Type B pancreatic cell (in vitro differentiated cells): ENCODE data around the gene GNRH2. TPM values are rescaled to one million over a fixed set of nuclear protein-coding genes. Genes with fewer than 3 reads are reported as not detected.

ENCODE experiments used
- DNase-seq: peaks from one replicate; pipeline ENCODE4 v3.0.0; 2021; ENCODE audit warnings: mixed read lengths; ENCODE audit not compliant: unreplicated experiment; ENCODE audit errors: extremely low spot score
- H3K27ac Mint-ChIP-seq: 2 replicates; pipeline ENCODE4 v1.8.0; 2021; ENCODE audit warnings: mild to moderate bottlenecking, mixed read lengths
- H3K27me3 Mint-ChIP-seq: 2 replicates; pipeline ENCODE4 v1.8.0; 2021; ENCODE audit warnings: mixed read lengths
- H3K36me3 Mint-ChIP-seq: 2 replicates; pipeline ENCODE4 v1.8.0; 2021; ENCODE audit warnings: mixed read lengths
- H3K4me1 Mint-ChIP-seq: one replicate; pipeline ENCODE4 v1.8.0; 2021; ENCODE audit warnings: mixed read lengths; ENCODE audit not compliant: unreplicated experiment
- H3K4me3 Mint-ChIP-seq: 2 replicates; pipeline ENCODE4 v1.8.0; 2021; ENCODE audit warnings: mild to moderate bottlenecking, mixed read lengths
- H3K9me3 Mint-ChIP-seq: 2 replicates; pipeline ENCODE4 v1.8.0; 2021; ENCODE audit warnings: mixed read lengths
- total RNA-seq: library from RNA; stranded (reverse); gene quantifications from 2 replicates; pipeline ENCODE4 v1.2.1, GENCODE V29; 2021; ENCODE audit warnings: low replicate concordance
- TF ChIP-seq, protein P1 (sequence below): fragments of 200-600 bp; sonication (generic); conservative IDR thresholded peaks from 2 replicates; pipeline ENCODE4 v1.5.0; 2021; ENCODE audit warnings: antibody characterized with exemption, mild to moderate bottlenecking

The GNRH2 gene
- total RNA-seq, 1 donor from 2014 or later: 0.99 TPM

DNA sequence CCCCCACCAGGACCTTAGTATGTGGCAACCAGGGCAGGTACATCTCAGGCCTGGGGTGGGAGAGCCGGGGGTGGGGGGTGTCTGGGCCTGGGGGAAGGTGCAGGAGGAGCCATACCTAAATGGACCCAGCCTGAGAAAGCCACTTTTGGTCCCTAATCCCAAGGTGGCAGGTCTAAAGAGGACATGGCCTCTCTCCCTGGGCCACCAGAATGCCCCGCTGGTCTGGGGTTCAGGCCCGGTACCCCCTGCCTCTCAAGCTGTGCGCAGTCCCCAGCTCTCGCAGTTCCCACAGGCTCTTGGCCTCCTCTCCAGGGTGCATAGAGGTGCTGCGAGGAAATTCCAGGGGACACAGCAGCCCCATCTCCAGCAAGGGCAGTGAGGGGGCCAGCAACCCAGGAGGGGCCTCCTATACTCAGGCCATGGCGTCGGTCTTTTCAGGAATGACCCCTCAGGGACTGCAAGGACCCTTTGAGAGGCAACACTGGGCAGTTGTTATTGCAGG, 42.2 kb downstream of the GNRH2 start:
- TF ChIP-seq, protein P1, sequence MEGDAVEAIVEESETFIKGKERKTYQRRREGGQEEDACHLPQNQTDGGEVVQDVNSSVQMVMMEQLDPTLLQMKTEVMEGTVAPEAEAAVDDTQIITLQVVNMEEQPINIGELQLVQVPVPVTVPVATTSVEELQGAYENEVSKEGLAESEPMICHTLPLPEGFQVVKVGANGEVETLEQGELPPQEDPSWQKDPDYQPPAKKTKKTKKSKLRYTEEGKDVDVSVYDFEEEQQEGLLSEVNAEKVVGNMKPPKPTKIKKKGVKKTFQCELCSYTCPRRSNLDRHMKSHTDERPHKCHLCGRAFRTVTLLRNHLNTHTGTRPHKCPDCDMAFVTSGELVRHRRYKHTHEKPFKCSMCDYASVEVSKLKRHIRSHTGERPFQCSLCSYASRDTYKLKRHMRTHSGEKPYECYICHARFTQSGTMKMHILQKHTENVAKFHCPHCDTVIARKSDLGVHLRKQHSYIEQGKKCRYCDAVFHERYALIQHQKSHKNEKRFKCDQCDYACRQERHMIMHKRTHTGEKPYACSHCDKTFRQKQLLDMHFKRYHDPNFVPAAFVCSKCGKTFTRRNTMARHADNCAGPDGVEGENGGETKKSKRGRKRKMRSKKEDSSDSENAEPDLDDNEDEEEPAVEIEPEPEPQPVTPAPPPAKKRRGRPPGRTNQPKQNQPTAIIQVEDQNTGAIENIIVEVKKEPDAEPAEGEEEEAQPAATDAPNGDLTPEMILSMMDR: no peak
- Mint-ChIP-seq H3K4me3 (no peak overlapping the region), H3K27ac (no peak overlapping the region), H3K9me3 (no peaks in the 10 kb centered on the region), H3K27me3 (peaks cover 61% of the 10 kb centered on the region), H3K4me1 (no peaks in the 10 kb centered on the region), H3K36me3 (no peaks in the 10 kb centered on the region)
- no peak for DNase-seq

DNA sequence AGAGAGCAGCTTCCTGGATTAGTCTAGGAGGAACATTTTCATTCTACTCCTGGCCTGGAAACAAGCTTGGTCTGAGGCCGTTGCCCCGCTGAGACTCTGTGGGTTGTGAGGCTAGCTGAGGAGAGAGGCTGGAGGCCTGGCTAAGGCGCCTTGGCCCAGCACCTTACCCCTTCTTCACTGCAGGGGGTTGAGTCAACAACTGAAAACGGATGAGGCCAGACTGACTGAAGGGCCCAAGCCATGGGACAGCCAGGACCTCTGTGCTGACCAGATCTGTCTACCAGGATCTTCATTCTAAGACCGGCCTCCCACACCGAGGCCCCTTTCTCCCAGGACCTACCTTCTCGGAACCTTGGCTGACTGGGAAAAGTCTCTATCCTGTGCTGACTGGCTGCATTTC, 44.6 kb downstream of the GNRH2 start:
- no peak overlapping the region for H3K4me3 Mint-ChIP-seq
- DNase-seq: no peak
- no peaks in the 10 kb centered on the region for H3K36me3 Mint-ChIP-seq
- H3K27ac Mint-ChIP-seq: no peak overlapping the region
- TF ChIP-seq, protein P1: no peak
- H3K9me3 Mint-ChIP-seq: no peaks in the 10 kb centered on the region
- H3K27me3 Mint-ChIP-seq: peaks cover 62% of the 10 kb centered on the region
- H3K4me1 Mint-ChIP-seq: peaks cover 4% of the 10 kb centered on the region

DNA sequence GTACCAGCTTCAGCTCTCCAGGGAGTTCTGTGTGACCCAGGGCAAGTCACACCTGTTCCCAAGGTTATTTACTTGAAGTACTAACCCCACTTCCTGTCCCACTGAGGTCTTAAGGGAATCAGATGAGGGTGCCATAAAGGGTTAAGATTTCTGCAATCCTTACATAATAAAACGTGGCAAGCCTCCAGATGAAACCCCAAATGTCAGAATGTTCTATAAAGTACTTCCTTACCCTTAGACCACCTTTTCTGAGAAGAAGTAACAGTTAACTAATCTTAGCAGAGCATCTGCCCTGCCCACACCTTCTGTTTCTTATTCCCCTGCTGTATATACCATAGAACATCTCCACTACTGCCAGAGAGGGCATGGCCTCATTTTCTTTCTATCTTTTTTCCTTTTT, 47.1 kb downstream of the GNRH2 start:
- TF ChIP-seq, protein P1: no peak
- Mint-ChIP-seq H3K27ac (no peak overlapping the region), H3K9me3 (no peaks in the 10 kb centered on the region), H3K36me3 (no peaks in the 10 kb centered on the region), H3K4me3 (no peak overlapping the region), H3K27me3 (peaks cover 45% of the 10 kb centered on the region), H3K4me1 (peaks cover 4% of the 10 kb centered on the region)
- DNase-seq: no peak

DNA sequence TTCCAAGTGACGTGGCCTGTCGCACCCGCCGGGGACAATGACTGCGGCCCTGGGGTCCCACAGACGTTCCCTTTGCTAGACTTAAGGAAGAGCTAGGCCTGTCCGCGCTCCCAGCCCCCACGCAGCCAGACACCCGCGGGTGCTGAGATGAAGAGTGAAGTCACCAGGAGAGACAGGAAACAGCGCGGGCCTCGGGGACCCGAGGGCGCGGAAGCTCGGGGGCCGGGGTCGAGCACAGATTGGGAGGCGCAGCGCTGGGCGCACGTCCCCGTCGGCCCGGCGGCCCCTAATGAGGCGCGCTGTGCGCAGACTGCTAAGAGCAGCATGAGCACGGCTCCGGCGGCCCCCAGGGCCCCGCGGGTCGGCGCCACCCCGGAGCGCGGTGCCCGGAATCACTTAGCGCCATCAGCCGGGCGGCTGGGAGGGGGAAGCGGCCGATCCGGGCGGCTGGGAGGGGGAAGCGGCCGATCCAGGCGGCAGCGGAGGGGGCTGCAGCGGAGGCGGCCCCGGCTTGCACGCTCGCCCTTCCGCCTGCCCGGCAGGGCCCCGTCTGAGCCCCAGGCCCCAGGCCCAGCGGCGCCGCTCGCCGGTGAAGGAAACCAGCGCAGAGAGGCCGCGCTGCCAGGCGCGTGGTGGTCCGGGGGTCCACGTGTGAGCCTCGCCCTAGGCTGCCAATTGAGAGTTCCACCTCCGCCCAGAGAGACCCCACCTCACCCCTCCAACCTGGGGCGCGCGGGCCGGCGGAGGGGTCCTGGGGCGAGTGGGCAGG, 49.4 kb downstream of the GNRH2 start:
- H3K27ac Mint-ChIP-seq: peak overlapping the region; percentile 20
- DNase-seq: no peak
- peaks cover 50% of the 10 kb centered on the region for H3K27me3 Mint-ChIP-seq
- H3K36me3 Mint-ChIP-seq: no peaks in the 10 kb centered on the region
- peak overlapping the region; percentile 87 for H3K4me3 Mint-ChIP-seq
- H3K4me1 Mint-ChIP-seq: peaks cover 4% of the 10 kb centered on the region
- TF ChIP-seq, protein P1: no peak
- no peaks in the 10 kb centered on the region for H3K9me3 Mint-ChIP-seq

DNA sequence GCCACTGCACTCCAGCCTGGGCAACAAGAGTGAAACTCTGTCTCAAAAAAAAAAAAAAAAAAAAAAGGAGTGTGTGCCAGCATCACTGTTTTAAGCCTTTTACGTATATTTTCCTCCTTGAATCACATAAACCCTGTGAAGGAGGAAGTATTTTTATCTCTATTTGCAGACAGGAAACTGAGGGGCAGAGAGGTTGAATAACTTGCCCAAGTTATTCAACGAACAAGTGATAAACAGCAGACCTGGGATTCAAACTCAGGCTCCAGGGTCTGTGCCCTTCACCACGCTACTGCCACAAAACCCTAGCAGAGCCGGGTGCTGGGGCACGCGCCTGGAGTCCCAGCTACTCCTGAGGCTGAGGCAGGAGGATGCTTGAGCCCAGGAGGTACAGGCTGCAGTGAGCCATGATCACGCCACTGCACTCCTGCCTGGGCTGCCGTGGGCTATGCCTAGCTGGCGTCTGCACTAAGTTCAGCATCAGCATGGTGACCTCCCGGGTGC, 50.5 kb downstream of the GNRH2 start:
- peaks cover 40% of the 10 kb centered on the region for H3K27me3 Mint-ChIP-seq
- TF ChIP-seq, protein P1: no peak
- DNase-seq: no peak
- H3K36me3 Mint-ChIP-seq: no peaks in the 10 kb centered on the region
- no peaks in the 10 kb centered on the region for H3K9me3 Mint-ChIP-seq
- H3K4me1 Mint-ChIP-seq: peaks cover 4% of the 10 kb centered on the region
- H3K27ac Mint-ChIP-seq: no peak overlapping the region
- H3K4me3 Mint-ChIP-seq: no peak overlapping the region
